GM23338 (cell line): ENCODE data around the gene HDGFL2.

Source experiments
- EZH2 ChIP-seq: fragments of 200-600 bp; sonication (generic); IDR thresholded peaks from one replicate; pipeline ENCODE4 v1.8.0; 2017; ENCODE audit warnings: antibody characterized with exemption, mild to moderate bottlenecking, low read depth; ENCODE audit not compliant: unreplicated experiment
- EZH2phosphoT487 ChIP-seq: fragments of 200-600 bp; sonication (generic); IDR thresholded peaks from one replicate; pipeline ENCODE4 v1.8.1; 2018; ENCODE audit warnings: antibody characterized with exemption; ENCODE audit not compliant: unreplicated experiment
- JUNB ChIP-seq: IDR thresholded peaks from one replicate; pipeline ENCODE4 v1.6.1; 2016; ENCODE audit warnings: antibody characterized with exemption; ENCODE audit not compliant: unreplicated experiment
- NANOG ChIP-seq: IDR thresholded peaks from 2 replicates; pipeline ENCODE4 v1.6.1; 2016; ENCODE audit warnings: antibody characterized with exemption, borderline replicate concordance
- POLR2AphosphoS5 ChIP-seq: IDR thresholded peaks from 2 replicates; pipeline ENCODE4 v1.6.1; 2016; ENCODE audit warnings: antibody characterized with exemption, low read depth
- TF ChIP-seq, protein P1 (sequence below), 2 experiments: fragments of 200-600 bp in 1 of 2; sonication (generic) in 1 of 2; conservative IDR thresholded peaks; 2 replicates each; pipeline versions ENCODE4 v1.5.1 to v1.6.1; 2016 to 2017; ENCODE audit warnings: antibody characterized with exemption in 2 of 2, low read depth in 2 of 2, mild to moderate bottlenecking in 2 of 2, moderate library complexity in 1 of 2

DNA sequence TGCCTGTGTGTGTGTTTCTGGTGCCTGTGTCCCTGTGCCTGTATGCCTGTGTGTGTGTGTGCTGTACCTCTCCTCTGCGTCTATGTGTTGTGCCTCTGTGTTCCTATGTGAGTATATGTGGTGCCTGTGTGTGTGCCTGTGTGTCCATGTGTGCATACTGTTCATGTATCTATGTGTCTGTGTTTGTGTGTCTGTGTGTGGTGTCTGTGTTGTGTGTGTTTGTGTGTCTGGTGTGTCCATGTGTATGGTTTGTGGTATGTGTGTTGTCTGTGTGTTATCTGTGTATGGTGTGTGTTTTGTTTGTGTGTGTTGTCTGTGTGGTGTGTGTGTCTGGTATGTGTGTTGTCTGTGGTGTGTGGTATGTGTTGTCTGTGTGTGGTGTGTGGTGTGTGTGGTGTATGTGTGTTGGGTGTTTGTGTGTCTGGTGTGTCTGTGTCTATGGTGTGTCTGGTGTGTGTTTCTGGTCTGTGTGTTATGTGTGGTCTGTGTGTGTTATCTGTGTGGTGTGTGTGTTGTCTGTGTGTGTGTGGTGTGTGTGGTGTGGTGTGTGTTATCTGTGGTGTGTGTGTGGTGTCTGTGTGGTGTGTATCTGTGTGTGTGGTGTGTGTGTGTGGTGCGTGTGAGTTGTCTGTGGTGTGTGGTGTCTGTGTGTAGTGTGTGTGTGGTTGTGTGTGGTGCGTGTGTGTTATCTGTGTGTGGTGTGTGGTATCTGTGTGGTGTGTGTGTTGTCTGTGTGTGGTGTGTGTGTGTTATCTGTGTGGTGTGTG, 20.4 kb downstream of the HDGFL2 start:
- TF ChIP-seq, protein P1, sequence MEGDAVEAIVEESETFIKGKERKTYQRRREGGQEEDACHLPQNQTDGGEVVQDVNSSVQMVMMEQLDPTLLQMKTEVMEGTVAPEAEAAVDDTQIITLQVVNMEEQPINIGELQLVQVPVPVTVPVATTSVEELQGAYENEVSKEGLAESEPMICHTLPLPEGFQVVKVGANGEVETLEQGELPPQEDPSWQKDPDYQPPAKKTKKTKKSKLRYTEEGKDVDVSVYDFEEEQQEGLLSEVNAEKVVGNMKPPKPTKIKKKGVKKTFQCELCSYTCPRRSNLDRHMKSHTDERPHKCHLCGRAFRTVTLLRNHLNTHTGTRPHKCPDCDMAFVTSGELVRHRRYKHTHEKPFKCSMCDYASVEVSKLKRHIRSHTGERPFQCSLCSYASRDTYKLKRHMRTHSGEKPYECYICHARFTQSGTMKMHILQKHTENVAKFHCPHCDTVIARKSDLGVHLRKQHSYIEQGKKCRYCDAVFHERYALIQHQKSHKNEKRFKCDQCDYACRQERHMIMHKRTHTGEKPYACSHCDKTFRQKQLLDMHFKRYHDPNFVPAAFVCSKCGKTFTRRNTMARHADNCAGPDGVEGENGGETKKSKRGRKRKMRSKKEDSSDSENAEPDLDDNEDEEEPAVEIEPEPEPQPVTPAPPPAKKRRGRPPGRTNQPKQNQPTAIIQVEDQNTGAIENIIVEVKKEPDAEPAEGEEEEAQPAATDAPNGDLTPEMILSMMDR (conservative IDR thresholded peaks at IDR 0.05; ENCODE audit: low read depth in 2 of 2): no peak
- no peak for TF ChIP-seq EZH2
- TF ChIP-seq POLR2AphosphoS5: no peak
- no peak for TF ChIP-seq EZH2phosphoT487
- TF ChIP-seq NANOG: no peak
- no peak for TF ChIP-seq JUNB
